ENCODE data around the gene IGF2BP3.
"Not testable (repeated sequence)": the region's sequence is repeated elsewhere in the genome, so short reads cannot be mapped to it uniquely, and the experiment has no call there.

Gene IGF2BP3

DNA sequence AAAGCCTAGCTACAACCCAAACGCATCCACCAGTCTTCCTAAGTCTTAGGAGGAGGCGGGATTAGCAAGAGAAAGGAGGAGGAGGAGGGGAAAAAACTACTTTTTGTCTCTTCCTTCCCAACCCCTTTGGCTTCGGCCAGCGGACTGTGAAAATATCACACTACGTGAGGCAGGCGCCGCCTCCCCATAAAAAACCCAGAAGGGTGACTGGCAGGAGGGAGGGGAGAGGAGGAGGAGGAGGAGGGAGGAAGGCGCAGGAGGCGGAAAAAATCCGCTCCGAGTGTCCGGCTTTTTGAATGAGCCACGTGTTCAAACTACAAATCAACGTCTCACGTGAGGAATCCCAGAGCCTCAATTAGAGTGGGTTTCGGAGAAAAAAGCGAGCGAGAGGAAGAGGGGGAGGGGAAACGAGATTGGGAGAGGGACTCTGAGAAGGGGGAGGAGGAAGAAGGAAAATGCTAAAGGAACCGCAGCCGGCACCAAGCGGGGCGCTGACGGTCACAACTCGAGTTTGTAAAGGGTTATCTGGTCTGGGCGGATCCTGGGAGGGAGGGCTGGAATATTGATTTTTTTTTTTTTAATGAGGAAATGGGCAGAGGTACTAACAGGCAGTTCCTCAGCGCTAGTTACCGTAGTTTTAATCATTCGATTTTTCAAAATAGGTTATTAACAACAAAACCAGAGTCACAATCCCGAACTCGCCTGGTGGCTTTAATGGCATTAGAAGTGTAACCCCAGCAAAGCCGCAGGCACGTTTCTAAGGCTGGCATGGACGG is at the start of gene IGF2BP3:
TSS of gene IGF2BP3 (minus strand) at position 162 of the 776 bp plus-strand sequence. CDS start 381 bp downstream, outside the sequence.
- in situ Hi-C loops (cut with MboI; ENCODE audit: low sequenced_read_pairs) = no loop called here

GRCh38 chr7:23514755-23515154 is 44.5 kb upstream of the IGF2BP3 start:
- in situ Hi-C loops (cut with MboI; ENCODE audit: low sequenced_read_pairs) = no loop called here

DNA sequence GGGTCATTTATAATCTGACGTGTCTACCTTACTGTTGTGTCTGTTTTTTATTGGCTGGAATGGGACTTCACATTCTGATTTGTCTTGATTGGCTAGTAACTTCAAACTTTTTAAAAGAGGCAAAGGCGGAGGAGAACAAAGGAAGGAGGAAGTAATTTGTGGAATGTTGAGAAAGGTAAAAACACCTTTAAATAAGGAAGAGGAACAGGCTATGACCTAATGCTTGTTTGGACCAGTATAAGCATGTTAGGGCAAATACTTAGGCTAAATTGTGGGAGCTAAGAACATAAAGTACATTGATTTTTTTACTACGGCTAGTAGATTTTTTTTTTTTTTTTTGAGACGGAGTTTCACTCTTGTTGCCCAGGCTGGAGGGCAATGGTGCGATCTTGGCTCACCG is 43.5 kb upstream of the IGF2BP3 start:
- in situ Hi-C loops (cut with MboI; ENCODE audit: low sequenced_read_pairs) = not testable (repeated sequence)

DNA sequence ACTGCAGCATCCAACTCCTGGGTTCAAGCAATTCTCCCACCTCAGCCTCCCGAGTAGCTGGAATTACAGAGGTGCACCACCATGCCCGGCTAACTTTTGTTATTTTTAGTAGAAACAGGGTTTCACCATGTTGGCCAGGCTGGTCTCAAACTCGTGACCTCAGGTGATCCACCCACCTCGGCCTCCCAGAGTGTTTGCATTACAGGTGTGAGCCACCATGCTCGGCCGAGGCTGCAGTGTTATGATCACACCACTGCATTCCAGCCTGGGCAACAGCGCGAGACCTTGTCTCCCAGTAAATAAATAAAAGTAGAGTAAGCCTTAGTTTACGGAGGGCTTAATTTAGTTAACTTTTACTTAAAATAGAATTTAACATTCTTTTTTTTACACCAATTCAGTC is 23.7 kb upstream of the IGF2BP3 start:
- in situ Hi-C loops (cut with MboI; ENCODE audit: low sequenced_read_pairs) = no loop called here

DNA sequence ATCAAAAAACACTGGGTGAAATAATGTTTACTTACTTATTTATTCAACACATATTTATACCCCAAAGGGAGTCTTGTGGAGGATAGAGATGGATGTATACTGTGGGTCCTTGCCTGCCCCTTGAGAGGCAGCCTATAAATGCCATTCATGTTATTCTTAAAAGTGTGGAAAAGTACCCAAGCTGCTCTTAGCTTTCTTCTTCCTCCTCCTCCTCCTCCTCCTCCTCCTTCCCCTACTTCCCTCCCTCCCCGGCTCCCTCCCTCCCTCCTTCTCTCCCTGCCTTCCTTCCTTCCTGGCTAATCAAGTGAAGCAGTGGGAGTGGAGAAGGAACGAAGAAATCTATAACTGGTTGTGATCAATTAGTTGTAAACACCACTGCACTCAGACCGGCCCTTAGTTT is 21.2 kb upstream of the IGF2BP3 start:
- in situ Hi-C loops (cut with MboI; ENCODE audit: low sequenced_read_pairs) = no loop called here

- in situ Hi-C loops (cut with MboI; ENCODE audit: low sequenced_read_pairs) = no loop called here
These were observed 20.3 kb upstream of the IGF2BP3 start for GRCh38 chr7:23490357-23491135.

DNA sequence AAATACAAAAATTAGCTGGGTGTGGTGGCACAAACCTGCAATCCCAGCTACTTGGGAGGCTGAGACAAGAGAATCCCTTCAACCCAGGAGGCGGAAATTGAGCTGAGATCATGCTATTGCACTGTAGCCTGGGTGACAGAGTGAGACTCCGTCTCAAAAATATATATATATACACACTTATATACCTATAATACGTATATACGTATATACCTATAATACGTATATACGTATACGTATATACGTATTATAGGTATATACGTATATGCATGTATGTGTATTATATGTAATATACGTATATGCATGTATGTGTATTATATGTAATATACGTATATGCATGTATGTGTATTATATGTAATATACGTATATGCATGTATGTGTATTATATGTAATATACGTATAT is 18.4 kb upstream of the IGF2BP3 start:
- in situ Hi-C loops (cut with MboI; ENCODE audit: low sequenced_read_pairs) = not testable (repeated sequence)

DNA sequence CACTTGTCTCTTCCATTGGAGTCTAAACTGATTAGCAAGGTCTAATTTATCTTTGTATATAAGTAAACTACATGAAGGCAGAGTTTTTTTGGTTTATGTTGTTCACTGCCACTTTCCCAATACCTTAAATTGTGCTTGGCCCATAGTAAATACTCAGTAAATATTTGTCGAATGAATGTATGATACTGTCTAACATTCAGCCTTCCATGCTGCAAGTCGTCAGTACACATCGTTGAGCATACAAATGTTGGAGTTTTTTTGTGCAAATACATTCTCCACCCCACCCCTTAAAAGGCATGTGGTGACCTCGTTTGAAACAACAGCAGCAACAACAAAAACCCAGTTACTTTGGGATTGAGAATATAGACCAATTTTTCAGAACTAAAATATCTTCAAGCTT is 17.4 kb upstream of the IGF2BP3 start:
- in situ Hi-C loops (cut with MboI; ENCODE audit: low sequenced_read_pairs) = no loop called here

DNA sequence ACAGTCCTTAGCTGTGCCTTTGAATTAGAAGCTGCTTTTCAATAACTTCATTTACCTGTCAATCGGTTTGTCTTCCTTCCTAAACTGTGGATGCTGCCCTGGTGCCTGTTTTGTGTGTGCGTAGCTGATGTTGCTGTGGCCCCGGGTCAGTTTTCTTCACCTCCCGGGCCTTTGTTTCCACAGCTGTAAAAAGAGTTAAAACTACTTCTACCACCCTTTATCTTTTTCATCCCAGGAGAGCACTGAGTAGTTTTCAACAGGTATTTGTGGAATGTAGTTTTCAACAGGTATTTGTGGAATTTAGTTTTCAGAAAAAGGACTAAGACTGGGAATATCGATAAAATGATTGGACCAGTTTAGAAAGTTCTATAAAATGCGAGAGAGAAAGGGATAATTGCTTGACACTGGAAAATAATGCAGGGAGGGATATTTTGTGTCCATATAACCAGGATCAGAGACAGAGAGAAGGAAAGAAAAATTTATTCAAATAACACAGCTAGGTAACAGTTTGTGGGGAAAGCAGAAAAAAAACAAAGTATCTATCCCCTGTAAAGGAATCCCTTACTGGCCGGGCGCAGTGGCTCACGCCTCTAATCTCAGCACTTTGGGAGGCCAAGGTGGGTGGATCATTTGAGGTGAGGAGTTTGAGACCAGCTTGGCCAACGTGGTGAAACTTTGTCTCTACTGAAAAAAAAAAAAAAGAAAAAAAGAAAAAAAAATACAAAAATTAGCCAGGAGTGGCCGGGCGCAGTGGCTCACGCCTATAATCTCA is 15.9 kb upstream of the IGF2BP3 start:
- in situ Hi-C loops (cut with MboI; ENCODE audit: low sequenced_read_pairs) = no loop called here

DNA sequence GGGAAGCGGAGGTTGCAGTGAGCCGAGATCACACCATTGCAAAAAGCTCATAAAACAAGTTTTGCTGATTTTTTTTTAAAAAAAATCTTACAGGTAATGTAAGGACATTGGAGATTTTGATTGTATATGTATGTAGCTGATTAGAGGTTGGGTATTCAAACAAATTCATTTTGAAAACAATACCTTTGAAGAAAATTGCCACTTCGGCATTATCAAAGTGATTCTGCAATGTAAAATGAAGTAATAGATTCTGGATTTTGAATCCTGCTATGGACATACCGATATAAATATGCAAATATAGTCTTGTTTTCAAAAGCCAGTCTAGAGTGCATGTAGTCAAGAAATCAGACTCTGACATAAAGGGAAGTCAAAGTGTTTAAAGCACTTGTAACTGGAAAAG is 12.4 kb upstream of the IGF2BP3 start:
- in situ Hi-C loops (cut with MboI; ENCODE audit: low sequenced_read_pairs) = no loop called here

GRCh38 chr7:23477962-23478866 is 7.9 kb upstream of the IGF2BP3 start:
- in situ Hi-C loops (cut with MboI; ENCODE audit: low sequenced_read_pairs) = no loop called here

DNA sequence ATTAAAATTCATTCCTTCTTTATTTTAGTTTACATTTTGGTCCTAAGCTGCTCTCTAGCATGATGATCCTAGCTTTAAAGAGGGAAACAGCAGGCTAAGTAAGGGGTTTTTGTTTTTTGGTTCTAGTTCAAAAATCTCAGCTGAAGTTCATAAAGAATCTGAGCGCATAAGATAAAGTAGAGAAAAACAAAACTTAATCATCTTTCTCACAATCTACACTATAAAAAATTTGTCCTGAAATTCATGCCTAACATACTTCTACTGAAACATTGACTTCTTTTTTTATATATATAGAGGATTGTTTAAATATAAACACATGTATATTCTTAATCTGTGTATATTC is 6.8 kb upstream of the IGF2BP3 start:
- in situ Hi-C loops (cut with MboI; ENCODE audit: low sequenced_read_pairs) = no loop called here

DNA sequence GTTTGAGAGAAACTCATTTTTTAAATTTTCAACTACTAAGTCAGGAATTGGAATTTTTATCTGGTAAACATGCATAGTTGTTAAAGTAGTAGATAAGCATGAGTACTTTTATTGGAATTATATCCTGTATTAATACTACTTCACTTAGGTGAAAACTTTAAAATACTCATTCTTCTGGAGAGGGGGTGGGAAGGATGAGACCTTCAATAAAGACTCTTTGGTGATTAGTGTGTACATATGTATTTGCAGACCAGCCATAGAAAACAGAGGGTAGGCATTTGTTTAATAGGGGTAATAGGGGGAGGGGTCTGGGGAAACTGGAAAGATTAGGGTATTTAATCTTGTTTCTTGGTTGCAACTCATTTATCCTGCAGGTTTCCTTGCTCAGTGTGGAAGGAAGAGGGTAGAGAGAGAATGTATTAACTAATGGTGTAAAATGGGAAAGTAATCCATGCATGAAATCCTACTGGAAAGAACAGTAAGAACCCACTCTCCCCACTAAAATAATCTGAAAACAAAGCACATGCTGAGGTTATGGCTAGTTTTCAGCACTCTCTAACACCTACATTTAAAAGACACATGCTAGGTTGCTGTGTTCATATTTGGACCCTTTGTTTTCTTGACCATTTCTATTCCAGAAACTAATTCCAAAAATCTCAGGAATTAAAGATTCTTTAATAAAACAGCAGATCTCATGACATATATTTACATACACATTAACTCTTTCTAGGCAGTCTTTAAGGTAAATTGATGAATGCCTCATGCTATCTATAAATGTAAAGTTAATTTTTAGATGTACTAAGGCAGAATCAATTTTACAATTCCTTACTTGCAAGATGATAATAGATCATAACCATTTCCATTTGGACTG is 6.2 kb upstream of the IGF2BP3 start:
- in situ Hi-C loops (cut with MboI; ENCODE audit: low sequenced_read_pairs) = no loop called here

GRCh38 chr7:23475576-23475839 is 5.2 kb upstream of the IGF2BP3 start:
- in situ Hi-C loops (cut with MboI; ENCODE audit: low sequenced_read_pairs) = no loop called here

DNA sequence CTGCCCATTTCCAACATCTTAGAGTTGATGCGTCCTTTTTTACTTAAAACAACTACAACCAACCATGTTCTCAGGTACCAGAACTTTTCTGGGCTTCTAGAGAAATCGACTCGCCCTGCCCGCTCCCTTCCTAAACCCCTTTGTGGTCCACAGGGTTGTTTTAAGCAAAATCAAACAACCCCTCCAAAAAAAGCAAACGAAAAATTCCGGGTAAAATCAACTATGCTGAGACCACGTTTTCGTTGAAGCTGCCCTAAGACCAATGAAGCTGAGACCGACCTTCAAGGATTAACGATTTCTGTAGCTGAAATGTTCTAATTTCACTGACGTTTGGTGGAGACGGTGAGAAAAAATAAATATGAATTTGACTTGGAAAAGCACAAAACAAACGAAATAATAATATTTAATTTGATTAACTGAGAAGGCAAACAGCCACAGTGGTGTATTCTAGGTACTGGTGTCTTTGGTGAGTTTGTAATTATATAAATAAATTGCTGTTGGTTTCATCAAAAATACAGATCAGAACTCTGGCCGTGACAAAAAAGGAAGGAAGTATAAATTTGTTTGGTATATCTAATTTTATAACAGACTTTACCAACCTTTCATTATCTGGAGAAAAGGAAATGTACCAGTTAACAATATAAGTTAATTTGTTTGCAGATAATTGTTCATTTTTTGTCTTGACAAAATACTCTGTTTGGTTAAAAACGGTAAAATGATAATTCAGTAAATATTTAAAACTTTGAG is 4.7 kb upstream of the IGF2BP3 start:
- in situ Hi-C loops (cut with MboI; ENCODE audit: low sequenced_read_pairs) = no loop called here

DNA sequence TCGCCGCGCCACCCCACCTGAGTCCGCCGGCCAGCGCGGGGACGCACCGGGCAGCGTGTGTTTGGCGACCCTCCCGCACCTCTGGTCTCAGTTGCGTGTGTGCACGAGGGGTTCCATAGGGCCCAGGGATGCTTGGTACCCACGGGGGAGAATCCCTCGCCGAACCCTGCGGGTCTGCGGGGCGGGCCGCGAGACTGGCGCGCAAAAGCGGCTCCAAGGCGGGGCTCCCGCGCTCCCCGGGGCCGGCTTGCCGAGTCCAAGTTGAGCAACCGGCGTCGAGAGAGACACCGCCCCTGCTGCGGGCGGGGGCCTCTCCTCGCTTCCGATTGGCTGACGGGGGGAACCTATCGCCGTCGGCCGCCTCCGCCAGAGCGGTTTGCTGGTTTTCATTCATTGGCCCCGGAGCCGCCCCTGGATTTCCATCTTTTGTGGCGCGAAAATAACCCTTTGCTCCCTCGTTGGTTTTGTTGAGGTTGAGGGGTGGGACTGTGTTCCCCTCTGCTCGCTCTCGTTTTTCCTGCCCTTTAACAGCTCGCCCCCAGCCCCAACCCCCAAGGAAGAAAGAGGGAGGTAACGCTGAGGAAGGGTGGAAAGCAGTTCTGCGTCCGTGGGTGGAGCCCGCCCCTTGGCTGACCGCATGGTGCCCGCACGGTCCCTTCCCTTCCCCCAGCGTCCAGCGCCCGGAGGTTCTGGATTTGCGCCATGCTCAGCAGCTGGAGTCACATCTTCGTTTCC is 4.0 kb upstream of the IGF2BP3 start:
- in situ Hi-C loops (cut with MboI; ENCODE audit: low sequenced_read_pairs) = no loop called here

DNA sequence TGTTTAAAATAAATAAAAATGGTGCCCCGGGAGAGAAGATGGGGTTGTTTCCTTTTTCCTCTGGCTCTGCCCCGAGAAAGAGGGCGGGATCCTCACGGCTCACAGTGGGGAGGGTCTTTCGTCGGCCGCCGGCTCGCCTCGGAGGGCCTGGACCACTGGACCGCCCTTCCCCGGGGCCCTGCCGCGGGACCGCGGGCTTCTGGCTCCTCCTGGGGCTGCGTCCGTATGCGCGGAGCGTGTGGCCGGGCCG is 3.5 kb upstream of the IGF2BP3 start:
- in situ Hi-C loops (cut with MboI; ENCODE audit: low sequenced_read_pairs) = no loop called here

DNA sequence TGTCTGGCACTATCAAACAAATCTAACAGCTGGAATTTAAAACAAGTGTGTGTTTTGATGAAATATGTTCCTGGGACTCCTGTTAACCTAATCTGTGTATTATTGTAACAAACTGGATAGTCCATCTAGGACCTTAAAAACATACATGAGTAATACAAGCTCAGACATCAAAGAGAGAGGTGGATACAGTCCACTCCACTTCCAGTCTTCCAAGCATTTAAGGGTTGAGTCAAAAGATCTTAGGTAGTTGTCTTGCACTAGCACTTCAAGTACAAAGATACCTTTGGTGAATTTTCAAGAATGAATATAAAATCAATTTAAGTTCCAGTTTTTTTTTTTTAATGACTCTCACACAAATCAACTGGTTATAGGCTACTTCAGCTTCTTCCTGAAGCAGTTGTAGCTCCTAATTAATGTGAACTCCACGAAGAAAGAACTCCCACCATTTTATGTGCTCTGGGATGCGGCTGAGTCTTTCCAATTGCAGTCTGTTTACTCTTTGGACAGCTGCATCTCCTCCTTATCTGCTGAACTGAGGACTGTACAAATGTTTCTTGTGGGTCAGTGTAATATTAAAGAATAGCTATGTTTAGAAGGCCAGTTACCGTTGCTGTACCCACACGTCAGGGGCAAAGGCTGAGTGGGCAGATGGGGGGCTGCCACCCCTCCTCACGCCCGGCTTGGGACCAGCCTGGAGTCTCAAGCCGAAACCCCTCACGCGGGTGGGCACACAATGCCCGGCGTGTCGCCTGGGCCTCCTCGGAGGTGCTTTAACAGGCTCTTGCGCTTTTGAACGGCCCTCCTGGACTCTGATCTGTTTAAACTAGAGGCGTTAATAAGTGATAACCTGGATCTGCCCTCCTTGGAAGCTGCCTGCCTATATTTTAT is 2.9 kb upstream of the IGF2BP3 start:
- in situ Hi-C loops (cut with MboI; ENCODE audit: low sequenced_read_pairs) = no loop called here

Measured in HL-60/S4 (cell line).